ENCODE results near the gene EFR3B.

Gene EFR3B

DNA sequence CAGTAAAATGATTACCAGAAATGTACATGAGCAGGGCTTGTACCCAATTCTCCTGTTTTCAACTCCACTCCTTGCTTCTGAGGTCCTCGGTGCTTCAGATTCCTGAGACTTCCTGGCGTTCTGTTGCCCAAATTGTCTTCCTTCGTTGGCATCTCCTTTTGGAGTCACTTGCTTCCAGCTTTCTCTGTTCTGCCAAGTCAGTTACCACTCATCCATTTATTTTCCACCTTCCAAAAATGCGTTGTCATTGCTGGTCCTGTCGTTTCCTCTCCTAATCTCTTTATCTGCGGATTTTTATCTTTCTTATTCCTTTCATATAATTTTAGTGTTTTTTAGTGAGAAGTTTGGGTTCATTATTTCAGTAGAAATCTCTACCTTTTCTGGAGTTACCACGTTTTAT, 18.5 kb upstream of the EFR3B start:
- no peaks in the 10 kb centered on the region for H3K36me3 Mint-ChIP-seq (ENCODE audit: insufficient read depth)
- ATAC-seq (replicated peaks; ENCODE audit: extremely low read depth, poor library complexity, severe bottlenecking) (no peak), DNase-seq (ENCODE audit: low spot score in 2 of 2) (no peak)
- no peak overlapping the region for H3K4me3 Mint-ChIP-seq
- H3K27ac Mint-ChIP-seq (ENCODE audit: low read depth) = no peak overlapping the region
- no peaks in the 10 kb centered on the region for H3K9me3 Mint-ChIP-seq
- no peaks in the 10 kb centered on the region for H3K4me1 Mint-ChIP-seq
- H3K27me3 Mint-ChIP-seq = peaks cover 20% of the 10 kb centered on the region

DNA sequence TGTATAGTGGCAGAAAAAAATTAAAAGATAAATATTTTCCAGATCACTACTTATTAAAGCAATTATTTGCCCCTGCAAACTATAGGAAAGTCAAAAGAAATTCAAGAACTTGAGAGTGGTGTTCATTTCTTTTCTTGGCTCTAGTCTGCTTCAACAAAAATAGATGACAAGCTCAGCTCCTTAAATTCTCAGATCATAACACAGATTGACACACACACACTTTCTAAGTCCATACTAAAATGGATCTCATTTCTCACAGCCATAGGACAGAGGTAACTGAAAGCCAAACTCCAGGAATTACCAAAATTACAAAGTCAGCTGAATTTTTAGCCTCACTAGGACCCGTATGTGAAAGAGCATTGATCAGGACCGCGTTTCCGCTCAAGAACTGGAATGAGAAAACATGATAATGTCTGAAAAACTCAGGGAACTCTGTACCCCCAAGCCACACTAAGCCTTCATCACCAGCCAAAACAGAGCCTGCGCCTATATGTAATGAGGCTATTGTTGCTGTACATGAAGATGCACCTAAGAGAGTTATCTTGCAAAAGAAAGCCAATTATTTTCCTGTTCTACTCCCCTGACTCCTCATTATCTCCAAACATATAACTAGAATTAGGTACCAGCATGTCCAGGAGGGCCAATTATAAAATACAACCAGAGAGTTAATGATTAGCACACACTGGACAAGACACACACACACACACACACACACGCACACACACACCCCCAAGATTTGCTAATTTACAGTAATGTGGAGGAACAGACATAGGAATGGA, 16.5 kb upstream of the EFR3B start:
- DNase-seq (ENCODE audit: low spot score in 2 of 2) (no peak), ATAC-seq (replicated peaks; ENCODE audit: extremely low read depth, poor library complexity, severe bottlenecking) (no peak)
- Mint-ChIP-seq H3K36me3 (ENCODE audit: insufficient read depth) (no peaks in the 10 kb centered on the region), H3K27me3 (peaks cover 20% of the 10 kb centered on the region), H3K4me1 (no peaks in the 10 kb centered on the region), H3K4me3 (no peak overlapping the region), H3K27ac (ENCODE audit: low read depth) (no peak overlapping the region), H3K9me3 (no peaks in the 10 kb centered on the region)

DNA sequence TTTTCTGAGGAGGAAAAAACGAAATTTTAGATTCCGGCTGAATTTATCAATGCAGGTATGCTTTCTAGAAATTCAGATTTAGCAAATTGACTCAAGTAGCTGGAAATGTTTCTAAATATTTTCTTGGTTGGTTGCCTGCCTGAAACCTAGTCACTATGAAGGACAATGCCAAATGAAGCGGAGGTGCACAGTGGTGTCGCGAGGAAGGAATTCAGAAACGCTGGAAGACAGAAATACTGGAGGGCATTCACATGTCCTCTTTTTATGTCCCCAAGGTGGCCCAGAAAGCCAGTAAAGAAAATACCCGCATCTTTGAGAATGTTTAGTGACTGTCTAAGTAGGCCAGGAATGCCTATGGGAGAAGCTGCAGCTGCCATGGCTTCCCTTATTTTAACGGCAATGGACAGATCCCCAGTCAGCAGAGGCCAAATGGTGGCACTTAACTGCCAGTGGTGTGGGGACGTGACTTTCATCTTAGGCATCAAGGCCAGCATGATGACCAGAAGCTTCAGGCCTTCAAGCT, 15.8 kb upstream of the EFR3B start:
- no peaks in the 10 kb centered on the region for H3K36me3 Mint-ChIP-seq (ENCODE audit: insufficient read depth)
- H3K27ac Mint-ChIP-seq (ENCODE audit: low read depth) = no peak overlapping the region
- no peaks in the 10 kb centered on the region for H3K4me1 Mint-ChIP-seq
- no peak overlapping the region for H3K4me3 Mint-ChIP-seq
- no peaks in the 10 kb centered on the region for H3K9me3 Mint-ChIP-seq
- ATAC-seq (replicated peaks; ENCODE audit: extremely low read depth, poor library complexity, severe bottlenecking) = no peak
- H3K27me3 Mint-ChIP-seq = peaks cover 20% of the 10 kb centered on the region
- no peak for DNase-seq (ENCODE audit: low spot score in 2 of 2)

DNA sequence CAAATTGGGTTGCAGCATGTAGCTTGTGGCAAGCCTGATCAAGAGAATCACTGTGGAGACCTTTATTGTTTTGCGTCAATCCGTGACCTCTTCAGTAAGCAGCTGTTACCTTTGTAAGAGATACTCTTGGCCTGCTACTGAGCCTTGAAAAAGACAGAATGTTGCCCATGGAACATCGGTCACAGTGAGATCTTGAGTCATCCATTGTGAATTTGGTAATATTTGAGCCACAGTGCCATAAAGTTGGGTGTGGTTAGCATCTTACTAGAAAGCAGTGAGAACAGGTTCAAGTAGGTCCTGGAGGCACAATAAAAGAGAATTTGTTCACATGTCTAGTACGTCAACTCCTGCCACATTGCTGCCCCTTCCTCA, 12.7 kb upstream of the EFR3B start:
- ATAC-seq (replicated peaks; ENCODE audit: extremely low read depth, poor library complexity, severe bottlenecking) = no peak
- H3K4me1 Mint-ChIP-seq = no peaks in the 10 kb centered on the region
- peaks cover 9% of the 10 kb centered on the region for H3K27me3 Mint-ChIP-seq
- no peak overlapping the region for H3K4me3 Mint-ChIP-seq
- H3K9me3 Mint-ChIP-seq = no peaks in the 10 kb centered on the region
- H3K27ac Mint-ChIP-seq (ENCODE audit: low read depth) = no peak overlapping the region
- no peak for DNase-seq (ENCODE audit: low spot score in 2 of 2)
- no peaks in the 10 kb centered on the region for H3K36me3 Mint-ChIP-seq (ENCODE audit: insufficient read depth)

DNA sequence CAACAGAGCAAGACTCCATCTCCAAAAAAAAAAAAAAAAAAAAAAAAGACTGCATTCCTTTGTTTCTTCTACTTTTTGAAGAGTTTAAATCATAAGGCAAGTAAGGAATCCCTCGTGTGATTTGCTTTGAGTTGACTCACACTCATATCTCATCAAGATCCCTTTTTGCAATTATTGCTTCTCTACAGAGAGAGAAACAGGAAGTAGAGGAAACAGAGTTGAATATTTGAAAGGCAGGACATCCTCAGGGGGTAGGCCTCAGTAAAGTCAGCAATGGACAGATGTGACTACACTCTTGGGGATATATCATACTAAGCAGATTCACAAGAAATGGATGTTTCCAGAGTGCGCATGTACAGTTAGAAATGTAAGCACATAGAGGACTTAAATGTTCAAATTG, 11.2 kb upstream of the EFR3B start:
- no peaks in the 10 kb centered on the region for H3K4me1 Mint-ChIP-seq
- H3K9me3 Mint-ChIP-seq = no peaks in the 10 kb centered on the region
- no peak overlapping the region for H3K4me3 Mint-ChIP-seq
- DNase-seq (ENCODE audit: low spot score in 2 of 2) (no peak), ATAC-seq (replicated peaks; ENCODE audit: extremely low read depth, poor library complexity, severe bottlenecking) (no peak)
- no peaks in the 10 kb centered on the region for H3K36me3 Mint-ChIP-seq (ENCODE audit: insufficient read depth)
- H3K27me3 Mint-ChIP-seq = peaks cover 9% of the 10 kb centered on the region
- no peak overlapping the region for H3K27ac Mint-ChIP-seq (ENCODE audit: low read depth)

DNA sequence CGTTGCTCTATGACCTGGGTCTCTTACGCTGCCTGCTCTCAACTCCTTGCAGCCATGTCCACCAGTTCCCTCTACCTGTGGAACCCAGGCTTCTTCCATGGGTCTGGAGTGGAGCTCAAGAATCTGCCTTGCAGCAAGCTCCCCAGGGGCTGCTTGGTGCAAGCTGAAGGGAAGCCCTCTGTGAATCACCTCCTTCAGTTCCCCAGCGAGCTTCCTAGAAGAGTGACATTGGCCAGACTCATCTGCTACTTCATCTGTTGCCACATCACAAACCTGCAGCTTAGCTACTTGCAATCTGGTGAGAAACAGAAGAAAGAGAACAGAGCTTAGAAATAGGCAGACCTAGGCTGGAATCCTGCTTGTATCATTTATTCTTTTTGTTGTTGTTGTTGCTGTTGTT, 9.8 kb upstream of the EFR3B start:
- no peaks in the 10 kb centered on the region for H3K9me3 Mint-ChIP-seq
- H3K36me3 Mint-ChIP-seq (ENCODE audit: insufficient read depth) = no peaks in the 10 kb centered on the region
- H3K27ac Mint-ChIP-seq (ENCODE audit: low read depth) = no peak overlapping the region
- H3K27me3 Mint-ChIP-seq = peaks cover 6% of the 10 kb centered on the region
- H3K4me1 Mint-ChIP-seq = no peaks in the 10 kb centered on the region
- no peak for DNase-seq (ENCODE audit: low spot score in 2 of 2)
- no peak overlapping the region for H3K4me3 Mint-ChIP-seq
- ATAC-seq (replicated peaks; ENCODE audit: extremely low read depth, poor library complexity, severe bottlenecking) = no peak

DNA sequence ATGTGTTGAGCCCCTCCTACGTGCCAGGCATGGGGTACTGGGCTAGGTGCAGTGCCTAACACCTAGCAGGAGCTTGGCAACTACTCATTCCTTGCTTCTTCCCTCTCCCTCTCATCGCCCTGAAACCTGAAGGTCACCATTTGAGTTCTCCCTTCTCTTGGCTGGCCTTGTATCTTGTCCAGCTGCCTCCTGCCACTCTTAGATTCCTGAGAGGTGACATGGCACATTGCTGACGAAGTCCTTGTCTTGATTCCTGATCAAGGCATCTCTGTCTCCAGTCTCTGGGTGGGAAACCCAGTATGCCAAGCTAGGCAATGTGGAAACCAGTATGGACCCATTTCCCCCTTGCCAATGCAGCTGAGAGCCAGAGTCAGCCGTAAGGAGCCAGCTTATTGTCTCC, 9.0 kb upstream of the EFR3B start:
- Mint-ChIP-seq H3K27ac (ENCODE audit: low read depth) (no peak overlapping the region), H3K27me3 (no peaks in the 10 kb centered on the region), H3K4me1 (no peaks in the 10 kb centered on the region), H3K4me3 (no peak overlapping the region), H3K9me3 (no peaks in the 10 kb centered on the region), H3K36me3 (ENCODE audit: insufficient read depth) (no peaks in the 10 kb centered on the region)
- ATAC-seq (replicated peaks; ENCODE audit: extremely low read depth, poor library complexity, severe bottlenecking) (no peak), DNase-seq (ENCODE audit: low spot score in 2 of 2) (no peak)

DNA sequence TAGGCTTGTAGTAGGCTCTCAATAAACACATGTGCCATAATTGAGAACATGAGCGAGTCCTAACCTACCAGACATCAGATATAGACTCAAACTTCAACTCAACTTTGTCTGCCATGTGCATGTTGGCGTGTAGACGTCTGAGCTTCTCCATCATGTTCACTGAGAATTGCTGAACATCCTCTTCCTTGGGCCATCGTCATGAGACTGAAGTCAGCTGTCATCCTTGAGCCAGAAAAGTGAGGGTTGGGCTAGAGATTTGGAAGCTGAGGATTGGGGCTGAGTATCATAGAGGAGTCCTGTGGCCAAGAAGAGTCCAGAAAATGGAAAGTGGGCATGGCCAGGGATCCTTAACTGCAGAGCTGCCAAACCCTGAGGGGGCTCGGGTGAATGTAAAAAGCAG, 7.8 kb upstream of the EFR3B start:
- H3K9me3 Mint-ChIP-seq = no peaks in the 10 kb centered on the region
- ATAC-seq (replicated peaks; ENCODE audit: extremely low read depth, poor library complexity, severe bottlenecking) (no peak), DNase-seq (ENCODE audit: low spot score in 2 of 2) (no peak)
- H3K4me3 Mint-ChIP-seq = no peak overlapping the region
- H3K27ac Mint-ChIP-seq (ENCODE audit: low read depth) = no peak overlapping the region
- no peaks in the 10 kb centered on the region for H3K36me3 Mint-ChIP-seq (ENCODE audit: insufficient read depth)
- H3K4me1 Mint-ChIP-seq = no peaks in the 10 kb centered on the region
- no peaks in the 10 kb centered on the region for H3K27me3 Mint-ChIP-seq

DNA sequence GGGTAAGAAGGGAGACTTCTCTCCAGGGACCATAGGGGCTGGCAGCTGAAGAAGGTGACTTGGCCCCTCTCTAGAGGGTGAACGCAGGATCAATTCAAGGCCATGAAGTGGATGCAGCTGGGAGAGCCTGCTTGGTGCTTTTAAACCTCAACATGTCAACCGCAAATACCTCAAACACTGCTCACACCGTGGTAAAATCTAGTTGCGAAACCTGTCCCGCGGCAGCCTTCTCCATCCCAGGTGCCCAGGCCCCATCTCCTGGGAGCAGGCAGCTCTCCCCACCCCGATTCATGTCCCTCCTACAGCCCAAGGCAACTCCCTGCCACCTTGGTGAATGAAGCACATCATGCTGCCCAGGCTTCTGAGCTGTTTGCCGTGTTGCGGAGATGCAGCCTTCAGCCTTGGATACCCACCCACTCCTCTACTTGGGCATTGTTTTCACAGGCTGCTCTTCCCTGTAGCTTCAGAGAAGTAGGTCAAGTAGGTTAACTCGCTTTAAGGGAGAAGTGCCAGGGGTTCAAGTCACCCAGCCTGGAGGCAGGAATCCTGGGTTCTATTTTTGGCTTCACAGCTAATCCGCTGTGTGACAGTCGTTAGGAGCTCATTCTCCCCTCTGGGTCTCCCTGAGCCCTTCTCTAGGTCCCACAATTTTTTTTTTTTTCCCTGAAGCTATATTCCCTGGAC, 6.2 kb upstream of the EFR3B start:
- ATAC-seq (replicated peaks; ENCODE audit: extremely low read depth, poor library complexity, severe bottlenecking) (no peak), DNase-seq (ENCODE audit: low spot score in 2 of 2) (no peak)
- H3K27me3 Mint-ChIP-seq = no peaks in the 10 kb centered on the region
- H3K4me3 Mint-ChIP-seq = no peak overlapping the region
- no peaks in the 10 kb centered on the region for H3K9me3 Mint-ChIP-seq
- H3K27ac Mint-ChIP-seq (ENCODE audit: low read depth) = no peak overlapping the region
- H3K36me3 Mint-ChIP-seq (ENCODE audit: insufficient read depth) = no peaks in the 10 kb centered on the region
- peaks cover 6% of the 10 kb centered on the region for H3K4me1 Mint-ChIP-seq

DNA sequence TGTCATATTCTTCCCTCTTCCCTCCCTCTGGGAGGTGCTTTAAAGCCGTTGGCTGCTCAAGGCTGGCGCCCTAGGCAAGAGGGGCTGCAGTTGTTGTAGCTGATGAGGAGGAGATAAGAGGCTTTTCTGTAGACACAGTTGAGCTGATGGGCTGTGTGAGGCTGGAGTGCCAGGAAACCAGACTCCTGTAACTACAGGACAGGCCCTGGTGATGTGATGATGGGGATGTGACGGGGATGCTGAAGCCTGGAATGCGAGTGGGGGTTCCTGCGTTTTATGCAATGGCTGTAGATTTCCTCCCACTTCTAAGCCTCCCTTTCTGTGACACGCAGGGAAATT, 5.7 kb upstream of the EFR3B start:
- H3K27me3 Mint-ChIP-seq = no peaks in the 10 kb centered on the region
- ATAC-seq (replicated peaks; ENCODE audit: extremely low read depth, poor library complexity, severe bottlenecking) = no peak

DNA sequence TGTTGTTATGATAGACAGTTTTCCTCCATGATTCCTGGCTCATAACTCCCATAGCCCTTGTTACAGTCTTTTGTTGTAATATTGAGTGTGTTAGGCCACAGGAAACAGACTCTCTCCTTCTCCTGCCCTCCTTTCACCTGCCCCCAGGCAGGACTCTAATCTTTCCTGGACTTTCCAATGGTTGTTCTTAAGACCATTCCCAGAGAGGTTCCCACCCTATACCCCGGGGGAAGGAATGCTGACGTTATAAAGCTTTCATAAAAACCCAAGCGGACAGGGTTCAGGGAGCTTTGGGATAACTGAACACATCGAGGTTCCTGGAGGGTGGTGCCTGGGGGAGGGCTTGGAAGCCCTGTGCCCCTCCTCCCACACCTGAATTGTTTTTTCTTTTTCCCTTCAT, 2.8 kb upstream of the EFR3B start:
- Mint-ChIP-seq H3K27me3 (peaks cover 17% of the 10 kb centered on the region), H3K9me3 (no peaks in the 10 kb centered on the region), H3K4me1 (peaks cover 23% of the 10 kb centered on the region), H3K36me3 (ENCODE audit: insufficient read depth) (peaks cover 3% of the 10 kb centered on the region), H3K4me3 (no peak overlapping the region), H3K27ac (ENCODE audit: low read depth) (no peak overlapping the region)
- DNase-seq (ENCODE audit: low spot score in 2 of 2) = no peak
- ATAC-seq (replicated peaks; ENCODE audit: extremely low read depth, poor library complexity, severe bottlenecking) = no peak

More for the DNA sequence above, 5.7 kb upstream of the EFR3B start:
- no peak overlapping the region for H3K27ac Mint-ChIP-seq (ENCODE audit: low read depth)
- H3K9me3 Mint-ChIP-seq = no peaks in the 10 kb centered on the region
- no peak for DNase-seq (ENCODE audit: low spot score in 2 of 2)
- H3K4me3 Mint-ChIP-seq = no peak overlapping the region
- H3K4me1 Mint-ChIP-seq = peaks cover 8% of the 10 kb centered on the region
- H3K36me3 Mint-ChIP-seq (ENCODE audit: insufficient read depth) = no peaks in the 10 kb centered on the region

DNA sequence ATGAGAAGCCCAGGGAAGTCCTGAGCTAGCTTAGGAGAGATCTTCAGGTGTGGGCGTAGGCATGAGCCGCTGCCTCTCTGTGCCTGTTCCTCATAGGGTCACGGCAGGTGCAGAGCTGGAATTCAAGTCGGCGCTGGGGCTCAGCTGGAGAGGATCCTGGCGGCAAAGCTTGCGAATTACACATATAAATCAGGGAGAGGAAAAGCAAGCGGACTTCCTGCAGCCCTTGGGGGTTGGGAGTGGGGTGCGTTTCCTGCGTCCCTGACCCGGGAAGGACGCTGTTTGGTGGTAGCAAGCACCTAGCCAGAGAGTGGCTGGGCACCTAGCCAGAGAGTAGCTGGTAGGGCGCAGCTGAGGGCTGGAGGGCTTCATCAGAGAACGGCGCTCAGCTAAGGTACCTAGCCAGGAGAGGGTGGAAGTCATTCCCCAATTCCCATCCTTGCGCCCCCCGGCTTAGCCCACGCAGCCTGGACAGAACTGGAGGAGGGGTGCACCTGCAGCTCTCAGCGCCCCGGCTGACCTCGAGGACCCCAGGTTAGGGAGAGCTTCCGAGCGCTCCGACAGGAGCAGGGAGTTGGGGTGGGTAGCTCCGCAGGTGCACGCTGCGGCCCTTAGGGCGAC, 459 bp upstream of the EFR3B start:
- peaks cover 3% of the 10 kb centered on the region for H3K36me3 Mint-ChIP-seq (ENCODE audit: insufficient read depth)
- ATAC-seq (replicated peaks; ENCODE audit: extremely low read depth, poor library complexity, severe bottlenecking) (peak; percentile 8), DNase-seq (ENCODE audit: low spot score in 2 of 2) (peak in 1 of 2 donors; percentile 11)
- H3K27me3 Mint-ChIP-seq = peaks cover 38% of the 10 kb centered on the region
- no peaks in the 10 kb centered on the region for H3K9me3 Mint-ChIP-seq
- peak overlapping the region; percentile 73 for H3K4me3 Mint-ChIP-seq
- H3K27ac Mint-ChIP-seq (ENCODE audit: low read depth) = no peak overlapping the region
- peaks cover 29% of the 10 kb centered on the region for H3K4me1 Mint-ChIP-seq
